Karpas-422 (cell line): ENCODE results near the gene CTSW. TPM values are rescaled to one million over a fixed set of nuclear protein-coding genes. Genes with fewer than 3 reads are reported as not detected.

Source experiments
- DNase-seq: peaks from one replicate; pipeline ENCODE4 v3.0.0-alpha.2; 2015
- H2AFZ ChIP-seq: fragments of 200-600 bp; sonication (generic); 2 replicates; pipeline ENCODE4 v1.6.1; 2014; ENCODE audit warnings: antibody characterized with exemption, low read length, mixed read lengths
- H3K27ac ChIP-seq: fragments of 200-600 bp; sonication (generic); 2 replicates; pipeline ENCODE4 v1.5.1; 2014; ENCODE audit warnings: mild to moderate bottlenecking, low read length, moderate library complexity
- H3K27me3 ChIP-seq: fragments of 200-600 bp; sonication (generic); 2 replicates; pipeline ENCODE4 v1.6.1; 2014; ENCODE audit warnings: low read length, mixed read lengths
- H3K36me3 ChIP-seq: fragments of 200-600 bp; sonication (generic); 2 replicates; pipeline ENCODE4 v1.6.1; 2014; ENCODE audit warnings: low read length, mixed read lengths; ENCODE audit not compliant: insufficient read depth
- H3K4me1 ChIP-seq: fragments of 200-600 bp; sonication (generic); 2 replicates; pipeline ENCODE4 v1.6.1; 2014; ENCODE audit warnings: mild to moderate bottlenecking, low read length, mixed read lengths
- H3K4me2 ChIP-seq: fragments of 200-600 bp; sonication (generic); 2 replicates; pipeline ENCODE4 v1.6.1; 2014; ENCODE audit warnings: low read length, low read depth, mild to moderate bottlenecking; ENCODE audit not compliant: poor library complexity, severe bottlenecking
- H3K4me3 ChIP-seq: fragments of 200-600 bp; sonication (generic); 2 replicates; pipeline ENCODE4 v1.5.1; 2014; ENCODE audit warnings: mild to moderate bottlenecking, antibody characterized with exemption, low read length, mixed read lengths
- H3K79me2 ChIP-seq: fragments of 200-600 bp; sonication (generic); 2 replicates; pipeline ENCODE4 v1.6.1; 2014; ENCODE audit warnings: mild to moderate bottlenecking, low read length, mixed read lengths
- H3K9ac ChIP-seq: fragments of 200-600 bp; sonication (generic); 2 replicates; pipeline ENCODE4 v1.6.0; 2014; ENCODE audit warnings: low read length
- H3K9me2 ChIP-seq: fragments of 200-600 bp; sonication (generic), shearing (Covaris generic); replicated peaks from 2 replicates; pipeline ENCODE4 v1.6.0; 2014; ENCODE audit warnings: mild to moderate bottlenecking, low read length, moderate library complexity; ENCODE audit not compliant: insufficient read depth
- H3K9me3 ChIP-seq: fragments of 300-700, 200-600 bp; sonication (generic); 2 replicates; pipeline ENCODE4 v1.6.1; 2014; ENCODE audit warnings: low read length, mixed read lengths
- H4K20me1 ChIP-seq: fragments of 200-600 bp; sonication (generic); 2 replicates; pipeline ENCODE4 v1.6.1; 2014; ENCODE audit warnings: mild to moderate bottlenecking, antibody characterized with exemption, low read length, low read depth; ENCODE audit not compliant: insufficient read depth
- total RNA-seq: library from RNA; depleted of rRNA; stranded (reverse); fragments of >200 nt; shearing (Covaris generic); gene quantifications from 2 replicates; pipeline ENCODE4 v1.2.3, GENCODE V29; 2014; ENCODE audit warnings: low replicate concordance

Gene CTSW
- total RNA-seq, 1 experiment from 2014 or later = not detected

DNA sequence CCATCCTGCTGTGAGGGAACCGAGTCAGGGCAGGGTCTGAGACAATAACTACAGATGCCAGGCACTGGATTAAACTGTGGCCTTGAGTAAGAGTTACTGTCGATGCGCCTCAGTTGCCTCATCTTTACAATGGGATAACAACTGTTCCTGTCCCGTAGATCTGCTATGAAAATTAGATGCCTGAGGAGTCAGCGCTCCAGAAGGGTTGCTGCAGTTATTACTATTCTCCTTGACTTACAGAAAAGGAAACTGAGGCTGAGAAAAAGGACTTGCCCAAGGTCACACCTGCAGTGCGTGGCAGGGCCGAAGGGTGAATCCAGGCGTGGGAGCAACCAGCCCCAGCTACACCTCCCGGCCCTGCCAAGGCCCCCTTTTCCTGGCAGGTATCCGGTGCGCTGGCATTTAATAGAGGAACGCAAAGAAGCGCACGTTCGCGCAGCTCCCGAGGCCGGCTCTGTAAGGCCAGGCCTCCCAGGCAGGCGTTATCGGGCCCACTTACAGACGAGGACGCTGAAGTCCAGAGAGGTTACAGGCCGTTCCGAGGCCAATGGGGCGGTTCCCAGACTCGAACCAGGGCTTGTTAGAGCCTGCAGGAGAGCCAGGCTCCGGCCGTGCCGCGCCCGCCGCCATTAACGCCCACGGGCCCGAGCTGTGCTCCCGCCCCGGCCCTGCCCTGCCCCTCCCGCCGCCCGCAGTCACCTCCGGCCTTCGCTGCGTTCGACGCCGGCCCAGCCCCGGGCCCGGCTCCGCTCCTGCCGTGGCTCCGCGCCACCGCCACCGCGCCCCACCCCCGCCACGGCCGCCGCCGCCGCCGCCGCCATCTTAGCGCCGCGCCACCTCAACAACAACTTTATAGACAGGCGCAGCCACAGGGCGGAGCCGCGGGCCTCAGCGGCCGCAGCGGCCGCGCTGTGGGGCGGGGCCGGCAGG lies 38.8 kb downstream of the CTSW start, which contains the start of gene C11orf68:
TSS of gene C11orf68 (minus strand) at position 852 of the 930 bp plus-strand sequence. CDS start at position 821, 31 bp downstream.
- peak; percentile 70 for DNase-seq
- peak within 1 kb of the TSS; percentile 92 for H3K9ac ChIP-seq
- H3K9me3 ChIP-seq = no peaks in the 10 kb centered on the region
- H3K36me3 ChIP-seq = no peaks in the 10 kb centered on the region
- H3K27ac ChIP-seq = 0 out of 2 replicates have a peak within 1 kb of the TSS, but pooled peaks have one; percentile 42
- no peaks in the 10 kb centered on the region for H4K20me1 ChIP-seq
- peak within 1 kb of the TSS; percentile 99 for H3K4me3 ChIP-seq
- peaks cover 20% of the 10 kb centered on the region for H3K4me1 ChIP-seq
- peak within 1 kb of the TSS; percentile 84 for H3K4me2 ChIP-seq
- H3K9me2 ChIP-seq = no peaks in the 10 kb centered on the region
- peaks cover 9% of the 10 kb centered on the region; the same call in 1 of the 2 replicates for H3K79me2 ChIP-seq
- H2AFZ ChIP-seq = peak within 1 kb of the TSS; percentile 90
- H3K27me3 ChIP-seq = no peaks in the 10 kb centered on the region

DNA sequence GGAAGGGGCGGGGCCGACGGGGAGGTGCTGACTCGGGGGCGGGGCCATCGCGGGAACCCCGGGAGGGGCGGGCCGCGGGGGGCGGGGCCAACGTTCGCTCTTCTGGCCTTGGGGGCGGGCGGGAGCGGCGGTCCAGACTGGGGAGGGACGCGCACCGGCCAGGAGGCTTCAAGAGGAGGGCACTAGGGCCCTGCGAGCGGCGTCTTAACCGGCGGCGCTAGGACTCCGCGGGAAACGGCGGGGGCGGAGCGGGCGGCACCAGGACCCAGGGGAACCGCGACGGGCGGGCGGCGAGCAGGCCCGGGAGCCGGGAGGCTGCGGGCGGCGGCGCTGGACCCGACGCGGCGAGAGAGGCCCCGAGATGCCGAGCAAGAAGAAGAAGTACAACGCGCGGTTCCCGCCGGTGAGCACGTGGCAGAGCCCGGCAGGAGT lies 39.5 kb downstream of the CTSW start, which contains the start of gene DRAP1:
TSS of gene DRAP1 (plus strand) at position 286 of the 432 bp plus-strand sequence. CDS start at position 362, 76 bp downstream.
- H3K27ac ChIP-seq = 0 out of 2 replicates have a peak within 1 kb of the TSS, but pooled peaks have one; percentile 42
- no peaks in the 10 kb centered on the region for H3K9me2 ChIP-seq
- peaks cover 9% of the 10 kb centered on the region; the same call in 1 of the 2 replicates for H3K79me2 ChIP-seq
- peak within 1 kb of the TSS; percentile 90 for H2AFZ ChIP-seq
- H3K9ac ChIP-seq = peak within 1 kb of the TSS; percentile 92
- H3K4me2 ChIP-seq = peak within 1 kb of the TSS; percentile 84
- peaks cover 20% of the 10 kb centered on the region for H3K4me1 ChIP-seq
- H3K4me3 ChIP-seq = peak within 1 kb of the TSS; percentile 99
- peak; percentile 99 for DNase-seq
- H3K27me3 ChIP-seq = no peaks in the 10 kb centered on the region
- no peaks in the 10 kb centered on the region for H4K20me1 ChIP-seq
- H3K9me3 ChIP-seq = no peaks in the 10 kb centered on the region
- no peaks in the 10 kb centered on the region for H3K36me3 ChIP-seq

DNA sequence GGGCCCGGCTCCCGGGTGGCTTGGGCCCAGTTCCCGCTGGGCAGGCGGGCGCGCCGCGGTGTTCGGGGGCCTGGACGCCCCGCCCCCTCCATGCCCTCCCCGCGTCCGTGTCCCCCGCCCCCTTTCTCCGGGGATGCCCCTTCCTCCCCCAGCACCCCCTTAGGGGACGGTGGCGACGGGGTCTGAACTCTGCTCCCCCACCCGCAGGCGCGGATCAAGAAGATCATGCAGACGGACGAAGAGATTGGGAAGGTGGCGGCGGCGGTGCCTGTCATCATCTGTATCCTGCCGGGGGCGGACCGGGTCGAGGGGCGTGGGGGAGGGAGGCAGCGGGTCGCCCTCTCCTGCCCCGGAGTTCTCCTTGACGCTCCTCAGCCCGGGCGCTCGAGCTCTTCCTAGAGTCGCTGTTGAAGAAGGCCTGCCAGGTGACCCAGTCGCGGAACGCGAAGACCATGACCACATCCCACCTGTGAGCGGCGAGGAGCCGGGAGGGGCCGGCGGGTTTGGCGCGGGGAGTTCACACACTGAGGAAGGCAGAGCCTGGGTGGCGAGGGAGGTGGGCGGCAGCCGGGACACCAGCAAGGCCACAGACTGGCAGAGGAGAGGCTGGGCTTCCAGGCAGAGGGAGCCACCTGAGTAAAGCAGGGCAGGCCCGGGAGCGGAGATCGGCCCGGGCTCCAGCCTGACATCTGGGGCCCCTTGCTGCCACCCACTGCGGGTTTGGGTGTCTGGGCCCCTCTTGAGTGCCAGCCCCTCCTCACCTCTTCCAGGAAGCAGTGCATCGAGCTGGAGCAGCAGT lies 40.1 kb downstream of the CTSW start:
- no peaks in the 10 kb centered on the region for H3K9me2 ChIP-seq
- H3K4me3 ChIP-seq = peak overlapping the region; percentile 68
- peak; percentile 79 for DNase-seq
- peaks cover 9% of the 10 kb centered on the region; the same call in 1 of the 2 replicates for H3K79me2 ChIP-seq
- no peaks in the 10 kb centered on the region for H3K36me3 ChIP-seq
- peak overlapping the region; percentile 75 for H3K9ac ChIP-seq
- H3K4me2 ChIP-seq = peak overlapping the region; percentile 73
- no peak overlapping the region for H3K27ac ChIP-seq
- no peaks in the 10 kb centered on the region for H3K9me3 ChIP-seq
- H3K27me3 ChIP-seq = no peaks in the 10 kb centered on the region
- H3K4me1 ChIP-seq = peaks cover 20% of the 10 kb centered on the region
- no peaks in the 10 kb centered on the region for H4K20me1 ChIP-seq
- H2AFZ ChIP-seq = peak overlapping the region; percentile 68; the same call in 1 of the 2 replicates

DNA sequence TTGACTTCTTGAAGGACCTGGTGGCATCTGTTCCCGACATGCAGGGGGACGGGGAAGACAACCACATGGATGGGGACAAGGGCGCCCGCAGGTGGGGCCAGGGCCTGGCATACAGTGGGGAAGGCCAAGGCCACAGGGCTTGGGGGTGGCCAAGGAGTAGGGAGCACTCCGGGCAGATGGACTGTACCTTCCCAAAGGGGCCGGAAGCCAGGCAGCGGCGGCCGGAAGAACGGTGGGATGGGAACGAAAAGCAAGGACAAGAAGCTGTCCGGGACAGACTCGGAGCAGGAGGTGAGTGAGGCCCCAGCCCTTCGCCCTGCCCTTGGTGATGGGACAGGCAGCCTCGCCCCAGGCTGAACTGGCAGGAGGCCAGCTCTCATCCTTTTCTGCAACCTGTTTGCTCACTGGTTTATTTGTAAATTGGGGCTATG lies 40.8 kb downstream of the CTSW start:
- Histone ChIP-seq H3K36me3 (no peaks in the 10 kb centered on the region), H3K27ac (no peak overlapping the region), H2AFZ (no peak overlapping the region), H3K9me3 (no peaks in the 10 kb centered on the region), H4K20me1 (no peaks in the 10 kb centered on the region), H3K4me3 (peak overlapping the region; percentile 68), H3K4me1 (peaks cover 20% of the 10 kb centered on the region), H3K9me2 (no peaks in the 10 kb centered on the region), H3K4me2 (peak overlapping the region; percentile 73), H3K9ac (peak overlapping the region; percentile 75), H3K79me2 (peaks cover 9% of the 10 kb centered on the region; the same call in 1 of the 2 replicates), H3K27me3 (no peaks in the 10 kb centered on the region)
- no peak for DNase-seq

DNA sequence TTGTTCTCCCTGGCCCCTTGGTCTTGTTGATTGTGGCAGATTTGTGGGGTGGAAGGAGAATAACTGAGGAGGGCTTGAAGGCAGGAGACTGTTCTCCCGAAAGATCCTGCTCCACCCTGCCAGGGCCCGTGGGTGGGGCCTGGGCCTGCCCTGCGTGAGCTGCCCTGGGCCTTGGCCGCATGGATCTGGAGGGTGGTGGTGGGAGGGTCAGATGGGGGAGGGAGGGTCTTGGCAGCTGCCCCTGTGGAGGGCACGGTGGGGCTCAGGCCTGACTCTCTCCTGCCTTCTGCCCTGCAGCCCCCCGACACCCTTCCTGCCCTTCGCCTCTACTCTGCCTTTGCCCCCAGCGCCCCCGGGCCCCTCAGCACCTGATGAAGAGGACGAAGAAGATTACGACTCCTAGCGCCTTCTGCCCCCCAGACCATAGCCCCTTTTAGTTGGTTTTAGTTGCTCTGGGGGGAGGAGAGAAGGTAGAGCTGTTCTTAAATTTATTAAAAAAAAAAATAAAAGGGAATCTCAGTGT lies 41.5 kb downstream of the CTSW start:
- no peaks in the 10 kb centered on the region for H3K9me3 ChIP-seq
- no peak for DNase-seq
- H3K4me3 ChIP-seq = no peak overlapping the region
- peak overlapping the region; percentile 73 for H3K4me2 ChIP-seq
- H3K9me2 ChIP-seq = no peaks in the 10 kb centered on the region
- no peaks in the 10 kb centered on the region for H3K36me3 ChIP-seq
- H2AFZ ChIP-seq = no peak overlapping the region
- H3K27me3 ChIP-seq = no peaks in the 10 kb centered on the region
- peaks cover 20% of the 10 kb centered on the region for H3K4me1 ChIP-seq
- H3K79me2 ChIP-seq = peaks cover 9% of the 10 kb centered on the region; the same call in 1 of the 2 replicates
- H3K9ac ChIP-seq = no peak overlapping the region
- no peaks in the 10 kb centered on the region for H4K20me1 ChIP-seq
- H3K27ac ChIP-seq = no peak overlapping the region

DNA sequence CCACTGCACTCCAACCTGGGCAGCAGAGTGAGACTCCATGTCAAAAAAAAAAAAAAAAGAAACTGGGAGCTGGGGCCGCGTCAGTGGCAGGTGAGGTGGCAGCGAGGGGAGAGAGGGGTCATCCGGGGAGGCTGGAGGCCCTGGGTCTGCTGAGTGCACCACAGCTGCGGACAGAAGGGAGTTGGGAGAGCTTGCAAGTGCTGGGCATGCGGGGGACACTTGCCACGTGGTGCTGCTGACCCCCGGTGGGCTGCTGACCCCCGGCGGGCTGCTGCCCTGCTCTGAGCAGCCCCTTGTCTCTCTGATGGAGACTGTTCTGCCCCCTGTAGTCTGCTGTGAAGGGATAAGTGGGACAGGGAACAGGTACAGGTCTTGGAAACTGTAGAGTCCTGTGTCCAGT lies 42.2 kb downstream of the CTSW start:
- H3K4me1 ChIP-seq = peaks cover 20% of the 10 kb centered on the region
- H3K9me3 ChIP-seq = no peaks in the 10 kb centered on the region
- H3K27ac ChIP-seq = no peak overlapping the region
- peaks cover 9% of the 10 kb centered on the region; the same call in 1 of the 2 replicates for H3K79me2 ChIP-seq
- H4K20me1 ChIP-seq = no peaks in the 10 kb centered on the region
- no peak overlapping the region for H3K4me3 ChIP-seq
- no peak overlapping the region for H3K4me2 ChIP-seq
- H3K36me3 ChIP-seq = no peaks in the 10 kb centered on the region
- H3K27me3 ChIP-seq = no peaks in the 10 kb centered on the region
- no peaks in the 10 kb centered on the region for H3K9me2 ChIP-seq
- no peak overlapping the region for H2AFZ ChIP-seq
- H3K9ac ChIP-seq = no peak overlapping the region
- DNase-seq = no peak

DNA sequence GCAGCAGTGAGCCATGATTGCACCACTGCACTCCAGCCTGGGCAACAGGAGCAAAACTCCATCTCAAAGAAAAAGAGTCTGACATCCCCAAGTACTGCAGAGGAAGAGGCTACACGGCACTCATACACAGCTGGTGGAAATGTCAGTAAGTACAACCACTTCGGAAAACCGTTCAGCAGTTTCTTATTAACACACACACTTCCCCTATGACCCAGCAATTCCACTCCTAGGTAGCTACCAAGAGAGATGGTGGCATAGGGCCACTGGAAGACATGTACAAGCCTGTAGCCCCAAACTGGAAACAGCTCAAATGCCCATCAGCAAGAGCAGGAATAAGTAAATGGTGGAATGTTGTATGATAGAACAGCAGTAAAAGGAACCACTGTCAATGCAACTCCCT lies 42.9 kb downstream of the CTSW start:
- peaks cover 18% of the 10 kb centered on the region for H3K4me1 ChIP-seq
- no peaks in the 10 kb centered on the region for H3K9me3 ChIP-seq
- no peak overlapping the region for H3K4me3 ChIP-seq
- no peaks in the 10 kb centered on the region for H3K36me3 ChIP-seq
- DNase-seq = no peak
- no peaks in the 10 kb centered on the region for H3K27me3 ChIP-seq
- H3K79me2 ChIP-seq = peaks cover 9% of the 10 kb centered on the region; the same call in 1 of the 2 replicates
- no peaks in the 10 kb centered on the region for H3K9me2 ChIP-seq
- H4K20me1 ChIP-seq = no peaks in the 10 kb centered on the region
- no peak overlapping the region for H3K4me2 ChIP-seq
- no peak overlapping the region for H3K9ac ChIP-seq
- H3K27ac ChIP-seq = no peak overlapping the region
- H2AFZ ChIP-seq = no peak overlapping the region
